HG02981 (cell line): ENCODE measurements around the gene EOMES.

Source experiments
- ATAC-seq: cut with Tn5 transposase; IDR thresholded peaks from one replicate; pipeline ENCODE4 v1.9.1; 2021; ENCODE audit warnings: mild to moderate bottlenecking, moderate library complexity; ENCODE audit not compliant: unreplicated experiment

EOMES gene

DNA sequence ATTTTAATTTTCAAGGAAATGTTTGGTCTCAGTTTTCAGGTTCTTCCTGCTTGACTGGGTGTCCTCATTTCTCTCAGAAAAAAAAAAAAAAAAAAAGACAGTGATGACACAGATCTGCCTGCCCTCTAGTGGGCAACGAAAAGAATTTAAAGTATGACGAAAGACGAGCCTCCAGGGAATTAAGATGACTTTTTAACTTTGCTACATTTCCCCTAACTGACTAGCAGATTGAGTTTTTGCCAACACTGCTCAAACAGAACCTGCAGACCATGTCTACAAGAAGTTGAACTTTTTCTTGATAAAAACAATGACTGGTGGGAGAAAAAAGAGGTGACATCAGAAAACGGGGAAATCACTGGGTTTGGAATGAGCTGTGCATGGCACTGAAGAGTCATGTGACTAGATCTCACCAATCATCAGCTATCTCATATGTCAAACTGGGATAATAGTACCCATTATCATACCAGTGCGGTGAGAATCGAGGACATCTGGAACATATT lies 40.8 kb downstream of the EOMES start:
- peak; percentile 72 for ATAC-seq

DNA sequence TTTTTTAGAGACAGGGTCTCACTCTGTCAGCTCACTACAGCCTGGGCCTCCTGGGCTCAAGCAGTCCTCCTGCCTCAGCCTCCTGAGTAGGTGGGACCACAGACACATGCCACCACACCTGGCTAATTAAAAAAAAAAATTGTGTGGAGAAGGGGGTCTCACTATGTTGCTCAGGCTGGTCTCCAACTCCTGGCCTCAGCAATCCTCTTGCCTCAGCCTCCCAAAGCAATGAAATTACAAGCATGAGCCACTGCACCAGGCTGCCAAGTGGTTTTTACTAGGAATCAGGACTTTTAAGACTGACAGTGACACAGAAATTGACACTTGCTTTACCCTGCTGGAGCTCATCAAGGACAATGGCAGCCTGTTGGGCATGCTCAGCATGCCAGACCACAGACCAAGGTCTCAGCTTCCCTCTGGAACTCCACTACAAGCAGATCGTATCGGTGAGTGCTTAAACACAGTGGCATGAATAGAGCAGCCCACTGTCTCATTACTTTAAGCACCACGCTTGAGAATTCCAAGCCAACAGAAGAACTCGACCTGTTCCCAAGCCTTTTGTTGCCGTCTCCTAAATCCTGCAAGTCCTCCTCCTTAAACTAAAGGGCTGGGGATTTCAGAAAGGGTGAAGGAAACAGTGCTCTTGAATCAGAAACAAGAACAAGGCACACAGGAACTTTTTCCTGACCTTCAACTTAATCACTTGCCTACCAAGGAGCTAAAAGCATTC lies 41.4 kb downstream of the EOMES start:
- no peak for ATAC-seq

DNA sequence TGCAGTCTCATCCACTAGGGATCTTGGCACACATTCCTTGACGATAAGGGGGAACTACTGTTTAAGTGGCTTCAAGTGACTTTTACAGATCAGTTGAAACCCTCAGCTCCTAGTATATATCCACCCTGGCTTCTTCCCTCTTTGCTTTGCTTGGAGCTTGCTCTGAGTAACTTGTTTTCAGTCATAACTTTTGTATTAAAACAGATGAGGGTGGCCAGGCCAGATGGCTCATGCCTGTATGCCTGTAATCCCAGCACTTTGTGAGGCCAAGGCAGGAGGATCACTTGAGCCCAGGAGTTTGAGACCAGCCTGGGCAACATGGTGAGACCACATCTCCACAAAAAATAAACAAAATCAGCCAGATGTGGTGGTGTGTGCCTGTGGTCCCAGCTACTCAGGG lies 42.4 kb downstream of the EOMES start:
- no peak for ATAC-seq

DNA sequence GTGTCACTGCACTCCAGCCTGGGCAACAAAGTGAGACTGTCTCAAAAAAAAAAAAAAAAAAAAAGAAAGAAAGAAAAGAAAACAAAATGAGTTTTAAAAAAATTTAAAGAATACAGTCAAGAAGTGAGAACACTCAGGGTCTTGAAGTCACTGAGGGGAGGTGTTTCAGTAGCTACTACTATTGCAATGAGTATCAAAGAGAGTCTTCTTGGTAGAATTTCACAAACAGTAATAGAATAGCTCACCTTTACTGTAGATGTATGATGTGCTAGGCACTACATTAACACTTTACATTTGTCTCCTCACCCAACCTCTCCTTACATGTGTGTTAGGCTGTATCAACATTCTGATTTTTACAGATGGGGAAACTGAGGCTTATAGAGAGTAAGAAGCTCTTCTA lies 43.9 kb downstream of the EOMES start:
- ATAC-seq, result no peak

DNA sequence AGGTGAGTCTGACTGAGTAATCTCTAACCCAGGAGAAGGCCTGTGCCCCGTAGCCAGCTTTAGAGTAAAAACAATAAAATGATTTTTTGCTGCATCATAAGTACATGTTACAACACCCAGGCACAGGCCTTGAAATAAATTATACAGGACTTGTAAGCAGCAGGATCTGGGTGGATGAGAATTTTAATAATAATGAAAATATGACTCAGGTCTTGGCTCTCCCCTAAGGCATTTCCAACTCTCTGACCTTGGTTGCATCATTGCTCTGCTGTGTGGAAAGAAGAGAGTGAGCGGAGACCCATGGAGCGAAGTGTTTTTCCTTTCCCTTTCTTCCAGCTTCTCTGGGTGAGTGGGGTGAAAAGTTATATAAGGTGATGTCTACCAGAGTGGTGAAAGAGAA lies 44.6 kb downstream of the EOMES start:
- no peak for ATAC-seq

DNA sequence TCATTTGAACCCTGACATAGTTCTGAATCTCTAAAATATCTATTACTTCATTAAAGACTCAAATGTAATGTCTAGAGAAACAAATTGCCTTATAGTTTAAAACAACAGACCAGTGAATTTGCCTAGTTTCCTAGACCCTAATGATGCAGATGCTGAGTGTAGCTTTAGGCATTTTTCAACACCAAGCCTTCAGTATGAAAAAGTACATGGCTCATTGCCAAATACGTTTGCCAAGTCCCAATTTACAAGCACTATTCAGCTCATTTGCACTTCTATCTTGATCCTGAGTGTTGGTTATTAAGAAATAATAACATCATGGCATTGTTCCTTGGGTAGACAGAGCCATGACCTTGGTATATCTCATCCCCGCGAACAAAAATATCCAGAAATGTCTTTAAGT lies 46.8 kb downstream of the EOMES start:
- no peak for ATAC-seq

DNA sequence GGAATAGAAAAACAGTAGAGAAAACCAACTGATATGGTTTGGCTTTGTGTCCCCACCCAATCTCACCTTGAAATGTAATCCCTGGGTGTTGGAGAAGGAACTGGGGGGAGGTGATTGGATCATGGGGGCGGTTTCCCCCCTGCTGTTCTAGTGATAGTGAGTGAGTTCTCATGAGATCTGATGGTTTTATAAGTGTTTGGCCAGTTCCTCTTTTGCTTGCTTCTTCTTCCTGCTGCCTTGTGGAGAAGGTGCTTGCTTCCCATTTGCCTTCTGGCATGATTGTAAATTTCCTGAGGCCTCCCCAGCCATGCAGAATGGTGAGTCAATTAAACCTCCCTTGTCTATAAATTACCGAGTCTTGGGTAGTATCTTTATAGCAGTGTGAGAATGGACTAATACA lies 48.4 kb downstream of the EOMES start:
- ATAC-seq, result no peak

DNA sequence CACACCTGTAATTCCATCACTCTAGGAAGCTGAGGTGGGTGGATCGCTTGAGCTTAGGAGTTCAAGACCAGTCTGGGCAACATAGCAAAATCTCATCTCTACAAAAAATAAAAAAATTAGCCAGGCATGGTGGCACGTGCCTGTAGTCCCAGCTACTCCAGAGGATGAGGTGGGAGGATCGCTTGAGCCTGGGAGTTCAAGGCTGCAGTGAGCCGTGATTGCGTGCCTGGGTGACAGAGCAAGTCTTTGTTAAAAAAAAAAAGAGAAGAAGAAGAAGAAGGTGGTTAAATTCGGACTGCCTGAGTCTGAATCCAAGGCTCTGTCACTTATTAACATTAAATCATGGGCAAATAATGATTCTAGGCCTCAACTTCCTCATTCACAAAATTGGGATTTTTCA lies 51.0 kb downstream of the EOMES start:
- ATAC-seq, result no peak

DNA sequence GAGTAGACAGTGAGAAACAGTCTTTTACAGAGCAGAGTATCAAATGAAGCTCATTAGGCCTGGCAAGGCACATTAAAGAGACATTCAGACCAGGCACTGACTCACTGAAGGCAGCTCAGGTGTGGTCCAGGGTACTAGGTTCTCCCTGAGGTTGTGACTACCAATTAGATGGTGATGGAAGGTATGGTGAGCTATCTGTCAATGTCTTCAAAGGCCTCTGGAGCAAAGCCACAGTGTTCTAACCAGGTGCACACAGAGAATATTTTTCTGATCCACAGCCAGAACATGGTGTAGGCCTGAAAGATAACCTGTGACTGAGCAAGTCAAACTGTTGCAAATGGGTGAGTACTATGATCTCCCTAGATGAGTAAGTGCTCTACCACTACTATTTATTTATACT lies 51.5 kb downstream of the EOMES start:
- ATAC-seq, result no peak

DNA sequence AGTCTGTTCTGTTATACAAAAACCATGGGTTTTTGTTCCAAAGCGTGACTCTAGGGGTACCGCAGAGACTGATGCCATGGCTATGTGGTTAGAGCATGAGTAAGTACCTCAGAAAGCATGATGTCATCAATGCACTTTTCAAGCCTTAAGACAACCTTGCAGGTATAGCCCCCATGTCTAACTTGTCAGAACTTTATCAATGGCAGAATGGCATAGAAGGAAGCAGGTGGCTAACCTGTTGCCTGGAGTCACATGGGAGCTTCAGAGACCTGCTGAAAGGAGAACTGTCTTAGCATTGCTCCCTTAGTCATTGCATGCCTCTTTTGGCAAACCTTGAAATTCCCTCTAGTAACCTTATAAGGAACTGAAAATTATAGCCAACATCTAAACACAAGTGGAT lies 52.5 kb downstream of the EOMES start:
- ATAC-seq, result peak; percentile 47

DNA sequence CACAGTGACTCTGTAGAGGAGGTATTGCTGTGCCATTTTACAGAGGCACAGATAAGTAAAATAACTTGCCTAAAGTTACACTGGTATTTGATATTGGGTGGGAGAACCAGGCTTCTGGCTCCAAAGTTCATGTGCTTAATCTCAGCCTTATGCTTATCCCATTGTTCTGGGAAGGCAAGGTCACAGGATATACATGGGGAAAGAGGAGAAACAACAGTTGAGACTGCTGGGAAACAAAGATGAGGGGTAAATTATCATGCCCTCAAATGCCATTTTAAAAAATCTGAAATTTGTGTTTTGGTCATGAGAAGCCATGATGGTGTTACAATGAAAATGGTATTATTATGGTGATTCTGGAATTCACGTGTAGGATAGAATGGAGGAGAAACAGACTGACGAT lies 54.4 kb downstream of the EOMES start:
- no peak for ATAC-seq

DNA sequence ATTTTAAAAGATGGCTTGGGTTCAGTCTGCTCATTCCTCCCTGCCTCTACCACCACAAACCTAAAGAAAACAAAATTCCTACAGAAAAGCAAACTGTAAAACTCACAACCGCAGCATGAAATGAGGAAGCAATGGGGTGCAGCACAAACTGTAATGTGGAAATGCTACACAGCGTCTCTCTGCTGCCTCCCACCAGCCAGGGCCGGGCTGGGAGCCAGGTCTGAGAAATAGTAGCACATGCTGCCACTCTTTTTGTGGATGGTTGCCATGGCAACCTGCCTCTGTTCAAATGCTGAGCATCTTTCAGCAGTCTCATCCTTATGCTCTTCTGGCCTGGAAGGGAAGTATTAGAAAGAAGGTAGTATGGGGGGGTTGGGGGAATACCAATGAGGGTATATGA lies 55.4 kb downstream of the EOMES start:
- peak; percentile 42 for ATAC-seq

DNA sequence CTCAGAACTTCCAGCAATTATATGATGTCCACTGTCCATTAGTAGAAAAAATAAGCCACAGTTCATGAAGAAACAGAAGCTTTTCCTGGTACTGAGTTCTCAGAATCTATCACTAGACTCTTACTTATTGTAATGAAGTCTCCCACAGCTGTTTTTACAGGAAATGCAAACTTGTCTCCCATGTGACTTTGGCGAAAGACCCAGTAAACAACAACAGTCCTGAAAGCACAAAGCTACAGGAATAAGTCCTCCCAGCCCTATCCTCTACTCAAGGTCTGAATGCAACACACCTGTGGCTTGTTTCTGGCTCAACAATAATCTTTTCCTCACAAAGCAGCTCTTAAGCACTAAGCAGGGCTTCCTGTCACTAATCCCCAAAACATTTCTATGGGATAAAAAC lies 55.9 kb downstream of the EOMES start:
- ATAC-seq, result peak; percentile 31
